ENCODE results near the gene RPUSD1.

The RPUSD1 gene

GRCh38 chr16:798666-799065 lies 10.5 kb upstream of the RPUSD1 start:
- no peak for DNase-seq

GRCh38 chr16:797686-798085 lies 9.5 kb upstream of the RPUSD1 start:
- no peak for DNase-seq

DNA sequence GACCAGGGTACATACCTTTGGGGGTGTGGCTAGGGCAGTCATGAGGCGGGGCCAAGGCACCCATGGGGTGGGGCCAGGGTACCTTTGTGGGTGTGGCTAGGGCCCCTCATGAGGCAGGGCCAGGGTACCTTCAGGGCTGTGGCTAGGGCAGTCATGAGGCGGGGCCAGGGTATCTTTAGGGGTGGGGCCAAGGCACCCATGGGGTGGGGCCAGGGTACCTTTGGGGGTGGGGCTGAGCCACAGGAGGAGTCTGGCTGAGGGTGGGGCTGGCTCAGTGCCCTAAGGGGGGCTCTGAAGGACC lies 8.9 kb upstream of the RPUSD1 start:
- no peak for DNase-seq

DNA sequence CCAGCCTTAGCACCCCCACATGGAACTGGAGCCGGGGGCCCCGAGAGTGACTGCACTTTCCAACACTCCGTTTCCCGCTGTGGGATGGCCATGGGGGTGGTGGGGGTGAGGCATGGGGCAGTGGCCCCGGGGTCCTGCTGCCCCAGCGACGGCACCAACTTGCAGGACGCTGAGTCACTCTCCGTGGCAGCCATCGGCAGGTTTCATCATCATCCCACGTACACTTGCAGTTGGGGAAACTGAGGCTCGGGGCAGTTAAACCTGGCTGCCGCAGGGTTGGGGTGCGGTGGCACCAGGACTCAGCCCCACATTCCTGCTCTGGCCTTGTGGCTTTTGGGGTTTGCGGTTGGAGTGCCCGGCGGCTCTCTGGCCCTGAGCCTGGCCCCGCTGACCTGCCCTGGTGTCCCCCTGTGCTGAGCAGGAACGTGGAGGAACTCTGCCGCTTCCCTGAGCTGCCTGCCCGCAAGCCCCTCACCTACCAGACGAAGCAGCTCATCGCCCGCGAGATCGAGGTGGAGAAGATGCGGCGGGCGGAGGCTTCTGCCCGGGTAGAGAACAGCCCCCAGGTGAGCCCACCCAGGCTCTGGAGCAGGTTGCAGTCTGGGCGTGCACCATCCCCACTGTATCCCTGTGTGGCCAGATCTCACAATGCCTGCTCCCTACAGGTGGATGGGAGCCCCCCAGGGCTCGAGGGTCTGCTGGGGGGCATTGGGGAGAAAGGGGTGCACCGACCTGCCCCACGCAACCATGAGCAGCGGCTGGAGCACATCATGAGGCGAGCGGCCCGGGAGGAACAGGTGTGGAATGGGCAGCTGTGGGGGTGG lies 8.3 kb upstream of the RPUSD1 start:
- DNase-seq = no peak

DNA sequence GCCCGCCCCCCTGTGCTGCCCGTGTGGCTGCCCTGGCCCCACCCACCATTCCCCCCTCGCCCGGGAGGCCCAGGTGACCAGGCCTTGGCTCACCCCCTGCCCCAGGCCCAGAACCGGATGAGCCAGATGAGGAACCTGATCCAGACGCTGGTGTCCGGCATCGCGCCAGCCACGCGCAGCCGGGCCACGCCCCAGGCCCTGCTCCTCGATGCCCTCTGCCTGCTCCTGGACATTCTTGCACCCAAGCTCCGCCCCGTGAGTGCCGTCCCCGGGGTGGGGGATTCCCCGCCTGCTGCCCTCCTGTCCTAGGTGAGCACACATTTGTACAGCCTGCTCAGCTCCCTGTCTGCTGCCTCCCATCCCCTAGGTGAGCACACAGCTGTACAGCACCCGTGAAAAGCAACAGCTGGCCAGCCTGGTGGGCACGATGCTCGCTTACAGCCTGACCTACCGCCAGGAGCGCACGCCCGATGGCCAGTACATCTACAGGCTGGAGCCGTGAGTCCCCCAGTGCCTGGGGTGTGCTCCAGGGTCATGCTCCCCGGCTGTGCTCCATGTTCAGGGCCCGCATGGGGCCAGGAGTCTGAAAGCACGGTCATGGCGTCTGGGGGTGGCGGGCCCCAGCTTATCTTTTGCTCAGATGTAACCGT lies 7.5 kb upstream of the RPUSD1 start:
- no peak for DNase-seq

GRCh38 chr16:794853-795466 lies 6.8 kb upstream of the RPUSD1 start:
- DNase-seq = no peak

DNA sequence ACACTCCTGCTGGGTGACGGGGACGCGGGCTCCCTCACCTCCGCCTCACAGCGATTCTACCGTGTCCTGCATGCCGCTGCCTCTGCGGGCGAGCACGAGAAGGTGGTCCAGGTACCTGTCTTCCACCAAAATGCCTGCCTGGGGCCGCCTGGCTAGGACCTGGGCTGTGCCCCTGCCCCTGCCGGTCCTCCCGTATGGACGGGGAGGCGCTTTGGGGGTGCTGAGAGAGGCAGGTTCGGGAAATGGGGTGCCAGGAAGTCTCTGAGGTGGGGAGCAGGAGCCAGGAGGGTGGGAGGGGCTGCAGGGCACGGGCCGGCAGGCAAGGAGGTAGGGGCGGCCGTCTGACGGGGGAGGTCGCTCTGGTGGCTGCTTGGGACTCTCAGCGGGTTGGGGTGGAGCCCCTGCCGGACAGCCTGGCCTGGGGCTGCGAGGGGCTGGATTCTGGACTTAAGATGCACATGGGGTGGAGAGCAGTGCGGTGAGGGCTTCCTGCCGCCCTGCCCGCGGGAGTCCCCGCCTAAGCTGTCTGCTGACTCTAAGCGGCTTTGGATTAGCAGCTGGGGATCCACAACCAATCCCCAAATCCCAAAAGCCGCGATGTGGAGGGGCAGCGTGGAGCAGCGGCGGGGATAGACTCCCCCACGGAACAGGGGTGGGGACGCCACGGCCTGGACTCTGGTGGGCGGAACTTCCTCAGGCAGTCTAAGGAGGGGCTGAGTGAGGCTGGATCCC lies 6.1 kb upstream of the RPUSD1 start:
- no peak for DNase-seq

DNA sequence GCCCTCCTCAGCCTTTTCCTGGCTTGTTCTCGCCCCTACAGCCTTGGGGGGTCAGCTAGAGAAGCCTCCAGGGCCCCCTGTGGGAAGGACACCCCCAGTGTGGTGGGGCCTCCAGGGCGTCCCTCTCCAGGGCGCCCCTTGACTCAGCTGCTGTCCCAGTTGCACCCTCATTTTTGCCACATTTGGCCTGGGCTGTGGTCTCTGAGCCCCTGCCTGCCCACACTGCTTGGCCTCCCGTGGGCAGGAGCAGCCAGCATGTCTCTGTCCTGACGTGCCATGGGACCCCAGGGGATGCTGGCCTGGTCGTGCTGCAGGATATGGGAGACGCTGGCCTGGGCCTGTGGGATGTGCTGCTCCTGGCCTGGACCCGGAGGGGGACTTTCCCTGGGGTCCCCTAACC lies 5.2 kb upstream of the RPUSD1 start:
- DNase-seq = no peak

GRCh38 chr16:792221-792995 lies 4.2 kb upstream of the RPUSD1 start:
- no peak for DNase-seq

DNA sequence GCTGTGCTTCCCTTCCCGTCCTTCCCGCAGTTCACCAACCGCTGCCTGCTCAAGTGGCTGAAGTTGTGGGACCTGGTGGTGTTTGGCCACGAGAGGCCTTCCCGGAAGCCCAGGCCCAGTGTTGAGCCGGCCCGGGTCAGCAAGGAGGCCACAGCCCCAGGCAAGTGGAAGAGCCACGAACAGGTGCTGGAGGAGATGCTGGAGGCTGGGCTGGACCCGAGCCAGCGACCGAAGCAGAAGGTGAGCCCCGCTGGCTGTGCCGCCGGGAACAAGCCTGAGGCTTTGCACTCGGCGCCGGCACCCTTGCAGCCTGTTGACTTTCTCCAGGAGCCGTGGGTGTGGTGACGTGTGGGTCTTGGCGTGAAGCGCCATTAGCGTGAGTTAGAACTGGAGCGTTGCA lies 3.0 kb upstream of the RPUSD1 start:
- no peak for DNase-seq

DNA sequence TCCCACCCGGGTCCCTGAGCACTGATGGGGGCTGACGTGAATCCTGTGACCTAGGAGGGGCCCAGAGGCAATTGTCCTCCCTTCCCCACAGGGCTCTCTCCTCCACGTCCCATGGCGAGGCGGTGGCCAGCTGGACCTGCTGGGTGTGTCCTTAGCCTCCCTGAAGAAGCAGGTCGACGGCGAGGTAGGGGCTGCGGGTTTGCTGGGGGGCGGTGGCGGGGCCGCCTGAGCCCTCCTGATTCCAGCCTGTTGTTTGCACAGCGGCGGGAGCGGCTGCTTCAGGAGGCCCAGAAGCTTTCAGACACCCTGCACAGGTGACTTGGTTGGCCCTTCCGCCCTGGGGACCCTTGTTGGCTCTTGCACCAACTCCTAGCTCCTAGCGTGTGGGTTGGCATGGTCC lies 1.9 kb upstream of the RPUSD1 start:
- no peak for DNase-seq

DNA sequence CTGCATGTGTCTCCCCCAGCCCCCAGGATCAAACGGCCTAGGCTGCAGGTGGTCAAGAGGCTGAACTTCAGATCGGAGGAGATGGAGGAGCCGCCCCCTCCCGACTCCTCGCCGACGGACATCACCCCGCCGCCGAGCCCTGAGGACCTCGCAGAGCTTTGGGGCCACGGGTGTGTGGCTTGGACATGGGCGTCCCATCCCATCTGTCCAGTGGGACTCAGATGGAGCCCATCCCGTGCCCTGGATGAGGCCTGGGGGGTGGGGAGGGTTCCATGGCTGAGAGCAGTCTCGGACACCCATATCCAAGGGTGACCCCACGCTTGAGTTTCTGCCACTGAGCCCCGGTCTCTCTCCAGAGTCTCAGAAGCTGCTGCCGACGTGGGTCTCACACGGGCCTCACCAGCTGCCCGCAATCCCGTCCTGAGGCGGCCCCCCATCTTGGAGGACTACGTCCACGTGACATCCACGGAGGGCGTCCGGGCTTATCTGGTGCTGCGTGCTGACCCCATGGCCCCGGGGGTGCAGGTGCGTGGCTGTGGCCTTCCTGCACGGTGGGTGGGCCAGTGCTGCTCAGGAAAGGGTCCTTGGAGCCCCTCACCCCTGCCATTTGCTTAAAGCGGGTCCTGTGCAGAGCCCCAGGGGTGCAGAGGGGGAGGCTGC lies 1.1 kb upstream of the RPUSD1 start:
- no peak for DNase-seq

- peak; percentile 92 for DNase-seq
Observed at GRCh38 chr16:788399-789126, 382 bp upstream of the RPUSD1 start, which contains the start of gene CHTF18. Gene CHTF18 (plus strand): TSS chr16:788620. CDS start chr16:788685, 65 bp downstream.

- no peak for DNase-seq
Observed at GRCh38 chr16:787321-787966, 737 bp downstream of the RPUSD1 start.

- peak; percentile 6 for DNase-seq
Observed at GRCh38 chr16:785563-786535, 2.3 kb downstream of the RPUSD1 start.

- no peak for DNase-seq
Observed at GRCh38 chr16:784431-784830, 3.8 kb downstream of the RPUSD1 start.

DNA sequence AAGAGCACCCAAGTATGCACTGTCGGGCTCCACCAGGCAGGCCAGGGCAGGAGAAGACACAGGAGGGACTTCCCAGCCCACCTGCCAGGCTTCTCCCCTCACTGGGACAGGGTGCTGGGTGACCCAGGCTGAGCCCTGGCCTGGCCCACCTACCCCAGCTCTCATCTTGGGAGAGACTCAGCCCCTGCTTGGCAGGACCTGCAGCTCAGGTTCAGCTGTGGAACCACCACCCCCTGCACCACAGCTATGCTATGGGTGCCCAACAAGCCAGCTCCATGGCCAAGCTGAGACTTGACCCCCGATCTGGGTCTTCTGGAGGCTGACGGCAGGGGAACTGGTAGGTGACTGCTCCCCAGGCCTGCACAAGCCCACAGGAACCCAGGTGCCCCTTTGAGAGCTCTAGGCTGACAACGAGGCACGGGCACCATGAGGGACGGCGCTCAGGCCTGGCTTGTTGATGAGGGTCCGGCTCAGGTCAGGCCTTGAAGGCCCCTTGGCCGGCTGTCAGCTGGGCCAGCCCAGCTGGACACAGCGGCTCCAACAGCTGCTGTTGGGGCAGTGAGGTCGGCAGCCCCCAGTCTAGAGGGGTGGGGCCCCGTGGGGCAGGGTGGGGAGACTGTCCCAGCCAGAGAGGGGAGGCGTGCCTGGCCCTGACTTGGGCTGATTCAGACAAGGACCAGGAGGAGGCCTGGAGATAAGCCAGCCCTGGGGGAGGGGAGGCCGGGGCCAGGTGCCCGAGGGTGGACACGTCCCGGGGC lies 4.6 kb downstream of the RPUSD1 start:
- DNase-seq = no peak

DNA sequence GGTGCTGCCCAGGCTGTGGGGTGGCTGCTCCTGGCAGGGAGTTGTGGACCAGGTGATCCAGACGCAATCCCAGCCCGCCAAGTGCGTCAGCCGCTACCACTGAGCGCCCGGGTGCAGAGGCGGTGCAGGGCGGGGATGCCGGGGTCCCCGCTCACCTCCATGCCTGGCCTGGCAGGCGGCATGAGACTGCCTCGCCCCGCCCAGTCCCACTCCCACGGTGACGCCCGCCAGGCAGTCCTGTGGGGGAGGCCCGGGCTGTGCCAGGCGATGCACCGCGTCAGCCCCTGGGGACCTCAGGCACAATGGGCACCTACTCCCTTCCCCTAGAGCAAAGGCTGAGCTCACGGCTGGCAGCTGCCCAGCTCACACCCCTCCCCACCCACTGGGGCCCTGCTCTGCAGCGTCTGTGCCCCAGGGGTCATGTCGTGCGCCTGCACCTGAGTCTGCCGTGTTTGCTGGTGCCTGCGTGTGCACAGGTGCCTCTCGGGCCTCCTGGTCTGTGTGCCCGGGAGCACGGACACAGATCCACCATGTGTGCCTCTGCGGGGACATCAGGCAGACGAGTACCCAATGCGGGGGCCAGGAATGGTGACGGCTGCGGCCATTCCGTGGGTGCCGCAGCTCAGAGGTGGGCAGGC lies 5.3 kb downstream of the RPUSD1 start:
- no peak for DNase-seq
